Right kidney (tissue), 1 donor: ENCODE results near the gene SPRY1.

ENCODE experiments used
- DNase-seq: peaks from one replicate; pipeline ENCODE4 v3.0.0-alpha.2; 2016

SPRY1 gene

DNA sequence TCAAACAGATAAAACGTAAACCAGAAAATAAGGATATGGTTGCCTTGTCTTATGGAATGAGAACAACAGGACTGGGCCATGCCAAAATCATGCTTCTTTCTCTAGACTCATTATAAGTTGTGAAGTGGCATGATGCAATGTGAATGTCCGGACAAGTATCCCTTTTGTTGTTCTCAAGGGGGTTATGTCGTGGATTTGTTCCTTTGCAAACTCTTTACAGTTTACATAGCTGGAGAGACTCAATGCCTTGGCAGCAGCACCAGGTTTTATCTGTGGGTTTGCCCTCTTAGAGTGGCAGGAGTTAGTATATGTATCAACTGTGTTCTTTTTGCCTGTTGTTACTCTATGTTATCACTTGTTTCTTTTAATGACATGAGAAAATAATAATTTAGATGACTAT is 41.4 kb downstream of the SPRY1 start:
- no peak for DNase-seq

- DNase-seq: peak; percentile 39
These were observed 47.0 kb downstream of the SPRY1 start for GRCh38 chr4:123443401-123444289.

- DNase-seq: peak; percentile 84
These were observed 47.7 kb downstream of the SPRY1 start for GRCh38 chr4:123444290-123444731.

GRCh38 chr4:123446865-123447474 is 50.4 kb downstream of the SPRY1 start:
- no peak for DNase-seq

GRCh38 chr4:123449362-123449761 is 52.8 kb downstream of the SPRY1 start:
- DNase-seq: no peak

GRCh38 chr4:123449780-123450179 is 53.2 kb downstream of the SPRY1 start:
- no peak for DNase-seq

DNA sequence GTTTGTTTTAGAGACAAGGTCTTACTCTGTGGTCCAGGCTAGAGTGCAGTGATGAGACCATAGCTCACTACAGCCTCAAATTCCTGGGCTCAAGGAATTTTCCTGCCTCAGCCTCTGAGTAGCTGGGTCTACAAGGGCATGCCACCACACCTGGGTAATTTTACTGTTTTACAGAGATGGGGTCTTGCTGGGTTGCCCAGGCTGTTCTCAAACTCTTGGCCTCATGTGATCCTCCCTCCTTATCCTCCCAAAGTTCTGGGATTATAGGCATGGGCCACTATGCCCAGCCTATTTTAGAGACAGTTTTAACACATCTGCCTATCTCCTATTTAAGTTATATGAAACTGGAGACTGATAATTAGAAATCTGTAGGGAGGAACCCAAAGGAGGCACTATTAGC is 53.8 kb downstream of the SPRY1 start:
- no peak for DNase-seq

- DNase-seq: no peak
These were observed 56.0 kb downstream of the SPRY1 start for GRCh38 chr4:123452616-123453015.

DNA sequence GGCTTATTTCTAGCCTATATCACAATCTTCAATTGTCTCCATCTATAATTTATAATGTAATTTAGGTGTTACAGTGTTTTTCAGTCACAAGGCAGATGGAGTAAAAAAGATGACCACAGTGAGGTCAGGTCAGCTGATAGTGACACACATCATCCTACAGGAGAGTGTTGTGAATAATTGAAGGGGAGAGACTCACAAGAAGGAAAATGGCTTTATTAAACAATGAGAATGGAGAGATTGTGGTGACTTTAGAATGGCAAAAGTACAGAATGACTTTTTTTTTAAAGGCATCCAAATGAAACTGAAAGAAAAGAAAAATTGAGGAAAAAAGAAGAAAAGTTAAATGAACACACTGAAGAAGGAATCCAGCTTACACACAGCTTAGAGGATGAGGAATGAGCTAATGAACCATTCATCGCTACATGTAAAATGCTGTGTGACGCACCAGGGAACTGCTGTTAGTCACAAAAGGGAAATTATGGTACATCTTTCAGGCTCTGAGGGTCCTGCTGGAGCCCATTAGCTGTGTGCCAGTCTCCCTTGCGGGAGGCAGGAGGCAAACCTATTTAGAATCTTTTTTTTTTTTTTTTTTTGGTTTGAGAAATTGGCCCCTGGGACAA is 56.6 kb downstream of the SPRY1 start:
- no peak for DNase-seq
